Measurements from ENCODE around the gene C11orf91. TPM values are rescaled to one million over a fixed set of nuclear protein-coding genes. Genes with fewer than 3 reads are reported as not detected.
A peak's percentile ranks its signal among the peaks of the same experiment; 100 is the strongest.
"Not testable (repeated sequence)": the region's sequence is repeated elsewhere in the genome, so short reads cannot be mapped to it uniquely, and the experiment has no call there.

The C11orf91 gene
- total RNA-seq, 1 experiment from 2014 or later = not detected

- H3K27me3 ChIP-seq (replicated peaks) = no peaks in the 10 kb centered on the region
- no peak overlapping the region for H3K4me3 ChIP-seq
- peaks cover 23% of the 10 kb centered on the region for H3K4me1 ChIP-seq (replicated peaks)
- H3K9me3 ChIP-seq (replicated peaks) = no peaks in the 10 kb centered on the region
- no peak for DNase-seq (ENCODE audit: low read depth in 1 of 2, low spot score in 2 of 2)
- H3K36me3 ChIP-seq = peaks cover 64% of the 10 kb centered on the region
- H3K27ac ChIP-seq = no peak overlapping the region
Measured at GRCh38 chr11:33730716-33731115, 30.1 kb upstream of the C11orf91 start.

- H3K27ac ChIP-seq; DNase-seq (ENCODE audit: low read depth in 1 of 2, low spot score in 2 of 2); H3K4me3 ChIP-seq; H3K27me3 ChIP-seq (replicated peaks); H3K9me3 ChIP-seq (replicated peaks): not testable (repeated sequence)
- Histone ChIP-seq H3K36me3 (peaks cover 60% of the 10 kb centered on the region), H3K4me1 (replicated peaks) (peaks cover 32% of the 10 kb centered on the region)
Measured at GRCh38 chr11:33729072-33729664, 28.5 kb upstream of the C11orf91 start.

GRCh38 chr11:33727539-33727938 is 26.9 kb upstream of the C11orf91 start:
- not testable (repeated sequence) for DNase-seq (ENCODE audit: low read depth in 1 of 2, low spot score in 2 of 2); H3K27ac ChIP-seq; H3K4me3 ChIP-seq; H3K9me3 ChIP-seq (replicated peaks); H3K27me3 ChIP-seq (replicated peaks)
- peaks cover 40% of the 10 kb centered on the region for H3K4me1 ChIP-seq (replicated peaks)
- peaks cover 47% of the 10 kb centered on the region for H3K36me3 ChIP-seq

- Histone ChIP-seq H3K9me3 (replicated peaks) (no peaks in the 10 kb centered on the region), H3K27ac (peak overlapping the region; percentile 99), H3K4me1 (replicated peaks) (peaks cover 53% of the 10 kb centered on the region), H3K36me3 (peaks cover 45% of the 10 kb centered on the region), H3K27me3 (replicated peaks) (no peaks in the 10 kb centered on the region), H3K4me3 (no peak overlapping the region)
- DNase-seq (ENCODE audit: low read depth in 1 of 2, low spot score in 2 of 2) = no peak
Measured at GRCh38 chr11:33725496-33725895, 24.9 kb upstream of the C11orf91 start.

- no peaks in the 10 kb centered on the region for H3K9me3 ChIP-seq (replicated peaks)
- H3K27me3 ChIP-seq (replicated peaks) = no peaks in the 10 kb centered on the region
- H3K4me1 ChIP-seq (replicated peaks) = peaks cover 62% of the 10 kb centered on the region
- H3K4me3 ChIP-seq = no peak overlapping the region
- DNase-seq (ENCODE audit: low read depth in 1 of 2, low spot score in 2 of 2) = no peak
- peak overlapping the region; percentile 99 for H3K27ac ChIP-seq
- H3K36me3 ChIP-seq = peaks cover 48% of the 10 kb centered on the region
Measured at GRCh38 chr11:33724644-33725035, 24.0 kb upstream of the C11orf91 start.

GRCh38 chr11:33723238-33723881 is 22.7 kb upstream of the C11orf91 start:
- Histone ChIP-seq H3K4me3 (no peak overlapping the region), H3K27ac (peak overlapping the region; percentile 99), H3K4me1 (replicated peaks) (peaks cover 62% of the 10 kb centered on the region), H3K36me3 (peaks cover 51% of the 10 kb centered on the region), H3K27me3 (replicated peaks) (no peaks in the 10 kb centered on the region), H3K9me3 (replicated peaks) (no peaks in the 10 kb centered on the region)
- peak; percentile 95 to 99 for DNase-seq (ENCODE audit: low read depth in 1 of 2, low spot score in 2 of 2)

GRCh38 chr11:33722590-33723234 is 22.1 kb upstream of the C11orf91 start:
- H3K9me3 ChIP-seq (replicated peaks) = no peaks in the 10 kb centered on the region
- peaks cover 62% of the 10 kb centered on the region for H3K4me1 ChIP-seq (replicated peaks)
- H3K27ac ChIP-seq = peak overlapping the region; percentile 99
- H3K36me3 ChIP-seq = peaks cover 58% of the 10 kb centered on the region
- no peak overlapping the region for H3K4me3 ChIP-seq
- peak; percentile 81 to 87 for DNase-seq (ENCODE audit: low read depth in 1 of 2, low spot score in 2 of 2)
- H3K27me3 ChIP-seq (replicated peaks) = no peaks in the 10 kb centered on the region

- Histone ChIP-seq H3K27me3 (replicated peaks) (no peaks in the 10 kb centered on the region), H3K4me3 (no peak overlapping the region), H3K36me3 (peaks cover 65% of the 10 kb centered on the region), H3K4me1 (replicated peaks) (peaks cover 62% of the 10 kb centered on the region), H3K27ac (peak overlapping the region; percentile 99), H3K9me3 (replicated peaks) (no peaks in the 10 kb centered on the region)
- DNase-seq (ENCODE audit: low read depth in 1 of 2, low spot score in 2 of 2) = no peak
Measured at GRCh38 chr11:33721984-33722383, 21.4 kb upstream of the C11orf91 start.

GRCh38 chr11:33721426-33721825 is 20.8 kb upstream of the C11orf91 start:
- no peaks in the 10 kb centered on the region for H3K9me3 ChIP-seq (replicated peaks)
- no peaks in the 10 kb centered on the region for H3K27me3 ChIP-seq (replicated peaks)
- DNase-seq (ENCODE audit: low read depth in 1 of 2, low spot score in 2 of 2) = peak; percentile 81 to 86
- H3K4me1 ChIP-seq (replicated peaks) = peaks cover 65% of the 10 kb centered on the region
- peak overlapping the region; percentile 99 for H3K27ac ChIP-seq
- peaks cover 70% of the 10 kb centered on the region for H3K36me3 ChIP-seq
- H3K4me3 ChIP-seq = no peak overlapping the region

- Histone ChIP-seq H3K9me3 (replicated peaks) (no peaks in the 10 kb centered on the region), H3K36me3 (peaks cover 81% of the 10 kb centered on the region), H3K4me1 (replicated peaks) (peaks cover 52% of the 10 kb centered on the region), H3K27ac (no peak overlapping the region), H3K4me3 (no peak overlapping the region), H3K27me3 (replicated peaks) (no peaks in the 10 kb centered on the region)
- no peak for DNase-seq (ENCODE audit: low read depth in 1 of 2, low spot score in 2 of 2)
Measured at GRCh38 chr11:33719587-33719986, 19.0 kb upstream of the C11orf91 start.

- Histone ChIP-seq H3K9me3 (replicated peaks) (no peaks in the 10 kb centered on the region), H3K36me3 (peaks cover 89% of the 10 kb centered on the region), H3K4me1 (replicated peaks) (peaks cover 41% of the 10 kb centered on the region), H3K4me3 (no peak overlapping the region), H3K27ac (no peak overlapping the region), H3K27me3 (replicated peaks) (no peaks in the 10 kb centered on the region)
- DNase-seq (ENCODE audit: low read depth in 1 of 2, low spot score in 2 of 2) = no peak
Measured at GRCh38 chr11:33718440-33718839, 17.8 kb upstream of the C11orf91 start.

- Histone ChIP-seq H3K27me3 (replicated peaks) (no peaks in the 10 kb centered on the region), H3K9me3 (replicated peaks) (no peaks in the 10 kb centered on the region), H3K4me1 (replicated peaks) (peaks cover 21% of the 10 kb centered on the region), H3K27ac (no peak overlapping the region), H3K4me3 (no peak overlapping the region), H3K36me3 (peaks cover 92% of the 10 kb centered on the region)
- DNase-seq (ENCODE audit: low read depth in 1 of 2, low spot score in 2 of 2) = no peak
Measured at GRCh38 chr11:33716243-33716642, 15.6 kb upstream of the C11orf91 start.

GRCh38 chr11:33713856-33714398 is 13.3 kb upstream of the C11orf91 start:
- peaks cover 4% of the 10 kb centered on the region; the same call in 1 of the 2 replicates for H3K4me1 ChIP-seq (replicated peaks)
- H3K36me3 ChIP-seq = peaks cover 89% of the 10 kb centered on the region
- DNase-seq (ENCODE audit: low read depth in 1 of 2, low spot score in 2 of 2) = no peak
- H3K27ac ChIP-seq = no peak overlapping the region
- H3K27me3 ChIP-seq (replicated peaks) = no peaks in the 10 kb centered on the region
- H3K9me3 ChIP-seq (replicated peaks) = no peaks in the 10 kb centered on the region
- no peak overlapping the region for H3K4me3 ChIP-seq

Data from SJSA1 (cell line).